GM19455 (cell line): ENCODE measurements around the gene PTPRO.

Source experiments
- ATAC-seq: cut with Tn5 transposase; IDR thresholded peaks from one replicate; pipeline ENCODE4 v1.9.1; 2021; ENCODE audit not compliant: unreplicated experiment

PTPRO gene

DNA sequence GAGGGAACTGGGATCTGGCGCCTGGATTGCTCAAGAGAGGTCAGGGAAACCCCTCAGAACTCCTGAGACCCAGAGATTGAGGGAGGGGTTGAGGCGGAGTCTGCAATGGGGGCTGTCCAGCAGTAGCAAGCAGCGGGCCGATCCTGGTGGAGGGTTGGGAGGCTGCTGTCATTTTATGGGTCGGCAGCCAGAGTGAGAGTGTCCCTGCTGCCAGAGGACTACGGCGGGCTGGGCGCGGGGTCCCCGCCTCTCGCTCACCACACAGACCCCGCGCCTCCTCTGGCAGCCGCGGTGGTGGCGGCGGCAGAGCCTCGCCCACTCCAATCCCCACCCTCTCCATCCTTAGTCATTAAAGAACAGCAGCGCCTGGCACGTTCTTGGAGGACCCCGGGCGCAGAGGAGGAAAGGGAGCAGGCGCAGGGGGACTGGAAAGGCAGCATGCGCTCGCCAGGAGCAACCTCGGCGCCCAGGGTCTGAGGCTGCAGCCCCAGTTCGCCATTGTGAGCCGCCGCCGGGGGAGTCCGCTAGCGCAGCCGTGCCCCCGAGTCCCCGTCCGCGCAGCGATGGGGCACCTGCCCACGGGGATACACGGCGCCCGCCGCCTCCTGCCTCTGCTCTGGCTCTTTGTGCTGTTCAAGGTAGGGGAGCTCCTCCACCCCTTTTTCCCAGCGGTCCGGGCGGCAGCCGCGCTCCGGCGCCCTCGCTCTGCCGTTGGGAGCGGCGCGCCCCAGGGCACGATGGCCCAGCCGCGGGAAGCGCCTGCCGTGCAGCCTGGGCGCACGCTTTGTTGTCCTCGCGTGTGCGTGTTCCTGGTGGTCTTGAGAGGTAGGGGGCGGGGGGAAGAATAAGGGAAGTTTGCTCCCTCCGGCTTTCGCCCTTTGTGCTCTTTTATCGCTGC is at the start of gene PTPRO:
TSS of gene PTPRO (plus strand) at position 345 of the 898 bp plus-strand sequence.
- no peak for ATAC-seq

DNA sequence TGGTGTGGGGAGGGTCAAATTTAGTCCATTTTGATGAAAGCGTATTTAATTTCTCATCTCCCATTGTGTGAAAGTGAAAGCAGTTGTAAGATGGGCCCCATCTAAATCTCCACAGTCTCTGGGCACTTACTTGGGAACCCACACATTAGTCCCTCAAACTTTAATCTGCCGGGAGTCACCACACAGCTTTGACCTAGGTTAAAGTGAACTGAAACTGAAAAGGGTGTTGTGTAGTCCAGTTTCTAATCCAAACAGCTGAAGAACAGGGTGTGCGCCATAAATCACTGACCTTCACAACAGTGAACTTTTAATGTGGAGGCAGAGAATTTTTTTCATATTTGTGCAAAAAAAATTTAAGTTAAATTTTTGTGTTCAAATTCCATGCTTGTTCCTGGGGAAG is 48.4 kb upstream of the PTPRO start:
- ATAC-seq = no peak

DNA sequence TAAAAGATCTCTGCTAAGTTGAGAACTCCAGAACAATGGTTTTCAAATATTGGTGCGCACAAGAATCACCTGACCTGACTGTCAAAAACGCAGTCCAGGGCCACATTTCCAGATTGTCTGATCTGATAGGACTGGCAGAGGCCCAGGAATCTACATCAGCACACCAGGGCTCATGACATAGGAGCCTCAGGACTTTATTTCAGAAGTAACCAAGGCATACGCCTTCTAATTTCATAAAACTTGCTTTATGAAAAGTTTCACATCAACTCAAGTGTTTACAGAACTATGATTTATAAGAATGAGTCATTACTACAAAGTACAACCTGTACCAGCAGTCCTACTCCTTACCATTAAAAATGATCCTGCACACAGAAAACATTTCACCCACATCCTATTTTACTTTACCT is 47.7 kb upstream of the PTPRO start:
- ATAC-seq = no peak

DNA sequence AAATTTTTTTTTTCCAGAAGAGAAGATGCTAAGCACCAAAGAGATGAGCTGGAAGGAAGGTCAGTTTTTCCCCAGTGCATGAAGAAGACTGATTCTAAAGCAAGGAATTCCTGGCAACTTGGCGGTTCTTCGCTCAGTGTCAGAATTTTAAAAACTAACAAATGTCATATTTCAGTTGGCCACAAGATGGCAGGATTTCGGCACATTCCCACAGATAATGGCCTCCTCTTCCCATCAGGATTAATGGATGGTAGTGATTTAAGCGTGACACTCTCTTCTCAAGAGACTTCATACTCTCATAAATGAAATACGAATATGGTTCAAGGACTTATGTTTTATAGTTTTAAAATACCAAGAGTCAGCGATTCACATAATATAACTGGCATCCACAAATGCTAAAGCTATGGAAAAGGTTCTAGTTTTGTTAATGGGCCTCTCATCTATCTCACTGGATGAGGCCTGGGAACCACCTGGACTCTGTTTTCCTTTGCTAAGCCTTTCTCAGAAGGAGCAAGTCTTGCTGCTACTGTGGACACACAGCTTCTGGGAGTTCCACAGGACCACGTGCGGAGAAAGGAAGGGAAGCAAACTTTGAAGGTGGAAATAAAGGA is 46.1 kb upstream of the PTPRO start:
- ATAC-seq = no peak

DNA sequence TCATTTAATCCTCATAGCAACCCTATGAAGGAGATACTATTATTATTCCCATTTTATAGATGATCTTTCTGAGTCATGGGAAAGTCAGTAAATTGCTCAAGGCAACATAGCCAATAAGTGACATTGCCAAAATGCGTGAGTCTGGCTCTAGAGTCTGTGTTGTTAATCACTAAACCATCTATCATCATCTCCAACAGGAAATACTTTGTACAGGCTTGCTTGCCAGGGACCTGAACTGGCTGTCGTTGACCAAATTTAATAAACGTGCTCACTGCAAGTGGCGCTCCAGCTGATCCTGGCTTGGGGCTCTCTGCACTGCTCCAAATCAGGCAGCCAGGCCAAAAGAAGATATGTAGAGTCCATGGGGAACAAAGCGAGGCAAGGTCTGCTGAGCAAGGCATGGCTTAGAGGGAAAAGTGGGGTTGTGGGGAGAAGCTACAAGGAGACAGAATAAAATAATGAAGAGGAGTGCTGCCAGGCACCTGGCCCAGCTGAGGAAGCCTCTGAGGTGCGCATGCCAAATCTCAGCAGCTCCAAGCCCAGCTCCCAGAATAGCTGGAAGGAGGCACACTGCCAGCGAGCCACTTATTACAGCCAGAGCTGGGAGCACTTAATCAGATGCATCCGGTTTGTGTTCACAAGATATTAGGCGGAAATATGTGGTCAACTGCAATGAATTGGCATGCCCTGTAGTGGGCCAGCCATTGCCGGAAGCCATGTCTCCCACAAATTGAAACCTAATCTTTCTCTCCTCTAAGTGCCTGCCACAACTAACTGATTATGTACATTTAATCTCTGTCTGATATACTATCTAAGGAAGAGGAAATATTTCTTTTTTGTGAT is 43.3 kb upstream of the PTPRO start:
- no peak for ATAC-seq

DNA sequence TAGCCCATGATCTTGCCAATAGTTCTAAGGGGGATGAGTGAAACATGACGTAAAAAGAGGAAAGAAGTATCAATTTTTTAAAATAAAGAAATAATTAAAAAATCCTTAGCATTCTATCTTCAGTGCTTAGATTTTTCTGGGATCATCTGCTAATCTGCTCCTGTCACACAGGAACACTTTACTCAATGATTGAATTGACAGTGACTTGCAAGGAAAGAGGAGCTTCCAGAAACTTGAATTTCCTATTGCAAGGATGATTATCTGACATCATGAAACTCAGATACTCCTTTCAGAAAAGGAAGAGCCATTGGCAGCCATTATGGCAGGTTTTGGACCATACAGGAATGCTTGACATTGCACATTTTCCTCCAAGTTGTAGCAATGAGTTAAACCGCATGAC is 41.4 kb upstream of the PTPRO start:
- no peak for ATAC-seq

DNA sequence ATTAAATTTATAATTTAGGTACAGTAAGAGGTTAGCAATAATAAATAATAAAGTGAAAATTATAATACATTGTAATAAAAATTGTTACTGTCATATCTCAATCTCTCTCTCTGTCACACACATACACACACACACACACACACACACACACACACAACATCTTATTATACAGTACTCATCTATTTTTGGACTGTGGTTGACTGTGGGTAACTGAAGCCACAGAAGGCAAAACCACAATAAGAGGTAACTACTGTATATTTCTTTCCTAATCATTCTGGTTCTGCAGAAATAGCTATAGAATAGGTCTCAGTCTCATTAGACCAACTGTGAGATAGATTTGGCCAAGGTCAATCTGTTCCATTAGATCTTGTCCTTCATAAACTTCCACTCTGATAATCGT is 33.1 kb upstream of the PTPRO start:
- ATAC-seq = no peak

DNA sequence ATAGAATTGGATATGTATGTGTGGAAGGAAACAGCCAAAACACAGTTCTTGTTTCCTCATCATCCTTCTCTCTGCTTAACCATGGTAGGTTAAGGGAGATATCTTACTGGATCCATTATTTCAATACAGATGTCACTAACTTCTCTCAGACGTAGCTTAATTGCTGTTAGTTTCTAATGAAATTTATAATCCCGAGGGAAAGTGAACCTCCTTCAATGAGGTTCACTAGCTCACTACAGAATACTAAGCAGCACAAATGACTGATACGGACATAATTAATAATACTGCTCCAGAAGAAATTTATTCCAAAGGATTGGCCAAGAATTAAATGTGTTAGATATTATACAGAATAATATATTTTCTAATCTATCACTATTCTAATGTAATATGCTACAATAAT is 28.6 kb upstream of the PTPRO start:
- ATAC-seq = no peak

DNA sequence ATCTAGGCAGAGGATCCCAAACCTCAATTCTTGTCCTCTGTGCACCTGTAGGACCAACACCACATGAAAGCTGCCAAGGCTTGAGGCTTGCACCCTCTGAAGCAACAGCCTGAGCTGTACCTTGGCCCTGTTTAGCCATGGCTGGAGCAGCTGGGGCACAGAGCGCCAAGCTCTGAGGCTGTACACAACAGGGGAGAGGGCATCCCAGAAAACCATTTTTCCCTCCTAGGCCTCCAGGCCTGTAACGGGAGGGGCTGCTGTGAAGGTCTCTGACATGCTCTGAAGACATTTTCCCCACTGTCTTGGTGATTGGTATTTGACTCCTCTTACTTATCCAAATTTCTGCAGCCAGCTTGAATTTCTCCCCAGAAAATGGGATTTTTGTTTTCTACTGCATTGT is 22.4 kb upstream of the PTPRO start:
- ATAC-seq = no peak

DNA sequence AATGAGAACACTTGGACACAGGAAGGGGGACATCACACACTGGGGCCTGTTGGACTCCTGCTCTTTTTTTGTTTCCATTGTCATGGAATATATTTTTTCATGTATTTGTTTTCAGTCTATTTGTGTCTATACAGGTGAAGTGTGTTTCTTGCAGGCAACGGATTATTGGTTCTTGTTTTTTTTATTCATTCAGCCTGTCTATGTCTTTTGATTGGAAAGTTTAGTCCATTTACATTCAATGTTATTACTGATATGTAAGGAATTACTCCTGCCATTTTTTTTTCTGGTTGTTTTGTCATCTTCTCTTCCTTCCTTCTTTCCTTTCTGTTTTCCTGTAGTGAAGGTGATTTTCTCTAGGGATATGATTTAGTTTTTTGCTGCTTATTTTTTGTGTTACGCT is 18.0 kb upstream of the PTPRO start:
- no peak for ATAC-seq

DNA sequence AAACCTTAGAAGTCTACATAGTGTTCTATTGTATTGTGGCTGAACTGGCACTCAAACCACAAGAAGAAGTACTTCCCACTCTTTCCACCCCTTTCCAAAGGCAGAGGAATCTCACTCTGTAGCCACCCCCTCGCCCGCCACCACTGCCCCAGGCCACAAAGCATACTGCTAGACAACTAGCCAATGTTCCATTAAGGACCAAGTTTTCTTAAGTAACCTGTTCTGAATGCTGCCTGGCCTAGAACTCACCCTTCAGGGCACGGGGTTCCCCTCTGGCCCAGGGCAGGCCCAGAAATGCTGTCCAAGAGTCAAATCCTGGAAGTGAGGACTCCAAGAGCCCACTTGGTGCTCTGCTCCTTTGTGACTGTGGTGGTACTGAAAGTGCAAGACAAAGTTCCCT is 15.7 kb upstream of the PTPRO start:
- ATAC-seq = no peak

DNA sequence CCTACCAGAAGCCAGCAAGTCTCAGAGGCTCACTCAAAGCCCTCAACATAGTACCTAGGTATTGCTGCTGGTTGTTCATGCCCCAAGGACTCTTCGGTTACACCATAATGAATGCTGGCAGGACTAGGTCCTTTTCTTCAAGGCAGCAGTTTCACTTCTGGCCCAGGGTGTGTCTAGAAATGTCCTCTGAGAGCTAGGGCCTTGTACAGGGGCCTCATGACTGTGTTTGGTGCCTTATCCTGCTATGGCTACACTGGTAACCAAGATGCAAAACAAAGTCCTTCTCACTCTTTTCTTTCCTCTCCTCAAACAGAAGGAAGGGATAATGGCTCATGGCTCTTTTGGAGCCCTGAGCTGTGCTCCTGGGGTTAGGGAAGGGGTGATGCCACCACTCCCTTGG is 15.2 kb upstream of the PTPRO start:
- no peak for ATAC-seq

DNA sequence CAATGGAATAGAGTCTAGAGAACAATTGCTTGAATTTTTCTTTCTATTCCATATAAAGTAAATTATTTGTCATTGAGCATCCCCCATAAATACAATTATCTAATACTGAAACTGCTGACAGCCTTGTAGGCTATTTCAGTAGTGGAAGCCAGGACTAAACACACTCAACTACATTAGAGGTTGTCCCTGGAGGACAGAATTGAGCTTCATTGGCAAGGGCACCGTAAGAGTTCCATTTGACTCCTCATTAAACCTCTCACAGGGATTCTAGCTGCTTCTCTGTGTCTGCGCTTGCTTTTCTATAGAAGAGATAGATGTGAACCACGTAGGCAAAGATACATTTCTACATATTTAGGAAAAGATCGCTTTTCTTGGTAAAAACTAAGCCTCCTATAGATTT is 3.5 kb upstream of the PTPRO start:
- no peak for ATAC-seq

DNA sequence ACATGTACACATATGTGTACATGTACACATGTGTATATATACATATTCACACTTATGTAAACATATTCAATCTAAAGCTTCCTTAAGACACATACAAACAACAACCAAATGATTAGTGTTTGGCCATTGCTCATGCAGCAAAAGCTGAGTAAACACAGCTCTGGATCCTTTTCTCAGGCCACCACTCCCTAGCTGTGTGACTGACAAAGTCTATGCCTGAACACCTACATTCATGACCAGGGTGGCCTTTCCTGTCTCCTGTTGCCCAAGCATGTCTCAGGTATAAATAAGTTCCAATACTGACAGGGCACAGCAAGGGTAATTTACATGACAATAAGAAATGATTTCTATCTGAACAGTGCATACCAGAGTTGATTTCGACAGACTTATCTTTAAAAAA is 1.4 kb upstream of the PTPRO start:
- no peak for ATAC-seq

DNA sequence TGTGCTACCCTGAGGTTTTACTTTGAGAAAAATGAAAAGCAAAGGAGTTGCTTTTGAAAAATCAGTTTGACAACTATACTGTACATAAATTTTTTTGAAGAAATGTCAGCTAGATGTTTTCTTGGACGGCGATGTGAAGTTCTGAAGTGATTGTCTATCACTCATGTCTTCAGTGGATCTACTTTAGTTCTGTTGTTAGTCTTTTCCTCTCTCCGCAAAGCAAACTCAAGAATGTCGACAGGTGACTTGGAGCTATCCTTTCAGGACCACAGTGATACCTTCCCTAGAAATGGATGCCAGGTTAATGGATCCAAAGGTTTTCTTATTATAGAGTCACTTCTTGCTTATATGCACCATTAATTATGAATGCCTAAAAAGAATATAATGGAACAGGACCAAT is 1.2 kb downstream of the PTPRO start:
- ATAC-seq = no peak

DNA sequence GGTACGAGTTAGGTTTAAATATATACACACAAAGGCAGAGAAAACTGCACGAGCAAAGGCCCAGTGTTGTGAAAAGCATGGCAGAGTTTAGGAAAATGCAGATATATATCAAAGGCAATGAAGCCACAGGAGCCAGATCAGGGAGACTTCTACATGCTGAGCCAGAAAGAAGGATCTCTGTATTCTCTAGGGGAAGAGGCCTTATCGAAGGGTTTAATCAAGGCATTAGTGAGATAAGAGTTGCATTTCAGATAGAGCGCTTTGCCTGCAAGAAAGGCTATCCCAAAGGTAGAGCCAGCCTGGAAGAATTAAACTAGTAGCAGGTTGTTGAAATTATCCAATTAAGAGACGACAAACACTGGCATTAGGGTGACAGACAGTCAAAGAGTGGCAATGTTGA is 7.6 kb downstream of the PTPRO start:
- no peak for ATAC-seq

DNA sequence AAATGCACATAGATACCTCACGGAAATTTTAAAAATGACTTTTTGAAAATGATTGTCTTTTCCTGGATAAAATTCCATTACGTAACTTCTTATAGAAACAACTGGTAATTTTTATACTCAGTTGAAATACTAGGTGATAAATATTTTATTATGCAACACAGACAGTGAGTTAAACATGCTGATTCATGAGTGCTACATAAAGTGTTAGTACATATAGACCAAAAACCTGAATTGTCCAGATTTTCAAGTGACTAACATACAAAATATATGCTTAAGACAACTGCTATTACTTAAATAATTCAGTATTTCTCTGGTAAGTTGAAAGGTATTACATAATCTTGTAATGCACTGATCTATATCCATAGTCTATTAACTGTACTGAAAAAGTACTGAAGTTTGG is 11.9 kb downstream of the PTPRO start:
- ATAC-seq = no peak

DNA sequence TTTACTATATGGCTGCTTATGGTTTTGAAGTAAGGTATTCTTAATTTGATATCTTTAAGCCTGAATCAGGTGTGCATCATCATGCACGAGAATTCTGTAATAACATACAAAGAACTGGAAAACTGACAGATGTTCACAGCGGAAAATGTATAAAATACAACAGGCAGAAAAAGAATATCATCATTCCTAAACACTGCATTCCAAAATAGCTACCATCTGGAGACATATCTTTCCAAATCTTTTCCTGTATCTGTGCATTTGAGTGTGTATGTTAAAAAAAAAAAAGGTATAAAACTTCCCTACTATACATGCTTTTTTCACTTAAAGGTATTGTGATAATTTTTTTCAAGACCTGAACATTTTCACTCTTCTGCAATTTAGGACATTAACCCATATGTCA is 13.7 kb downstream of the PTPRO start:
- no peak for ATAC-seq

DNA sequence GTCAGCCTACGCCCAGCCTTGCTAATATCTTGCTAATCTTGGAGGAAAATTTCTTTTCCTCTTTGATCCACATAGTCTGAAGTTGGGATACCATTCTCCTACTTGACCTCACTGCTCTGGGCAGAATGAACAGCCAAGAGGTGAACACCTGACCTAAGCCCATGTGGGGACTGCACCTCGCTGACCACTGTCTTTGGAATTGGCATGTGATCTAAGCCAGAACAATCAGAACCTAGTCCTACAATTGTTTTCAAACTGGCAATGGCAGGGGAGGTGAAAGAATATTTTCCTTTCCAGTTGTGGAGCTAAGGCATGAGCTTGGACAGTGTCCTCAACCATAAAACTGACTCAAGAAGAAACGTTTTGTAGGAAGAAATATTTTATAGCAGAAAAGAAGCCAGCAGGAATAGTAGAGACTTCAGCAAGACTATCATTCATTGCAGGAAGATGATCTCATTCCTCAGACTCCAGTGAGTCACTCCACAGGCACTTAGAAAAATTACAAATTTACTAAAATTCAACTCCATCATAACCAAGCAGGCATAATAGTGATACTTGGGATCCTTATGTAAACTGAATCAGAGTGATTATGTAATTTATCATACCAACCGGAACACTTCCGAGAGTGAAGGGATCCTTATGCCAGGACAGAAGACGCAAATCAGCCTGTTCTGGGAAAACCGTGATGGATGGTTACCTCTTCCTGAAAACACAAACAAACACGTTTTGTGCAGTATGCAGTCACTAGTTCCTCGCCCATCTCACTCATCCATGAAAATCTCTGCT is 14.7 kb downstream of the PTPRO start:
- ATAC-seq = no peak

DNA sequence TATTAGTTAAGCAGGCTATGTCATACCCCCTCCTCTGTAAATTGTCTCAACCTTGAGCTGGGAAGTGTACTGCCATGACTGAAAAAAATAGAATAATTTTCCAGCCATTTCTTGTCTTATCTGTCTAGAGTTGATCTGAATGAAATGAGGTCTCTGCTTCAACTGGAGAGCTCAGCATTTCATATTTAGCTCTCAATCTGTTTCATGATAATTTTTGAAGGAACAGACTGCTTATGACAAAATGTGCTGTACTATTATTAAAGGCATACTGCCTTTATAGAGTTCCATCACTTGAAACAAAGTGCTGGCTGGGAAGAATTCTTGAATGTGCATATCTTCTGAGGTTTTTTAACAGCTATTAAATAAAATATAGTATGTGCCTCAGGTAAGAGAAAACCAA is 19.1 kb downstream of the PTPRO start:
- ATAC-seq = no peak

DNA sequence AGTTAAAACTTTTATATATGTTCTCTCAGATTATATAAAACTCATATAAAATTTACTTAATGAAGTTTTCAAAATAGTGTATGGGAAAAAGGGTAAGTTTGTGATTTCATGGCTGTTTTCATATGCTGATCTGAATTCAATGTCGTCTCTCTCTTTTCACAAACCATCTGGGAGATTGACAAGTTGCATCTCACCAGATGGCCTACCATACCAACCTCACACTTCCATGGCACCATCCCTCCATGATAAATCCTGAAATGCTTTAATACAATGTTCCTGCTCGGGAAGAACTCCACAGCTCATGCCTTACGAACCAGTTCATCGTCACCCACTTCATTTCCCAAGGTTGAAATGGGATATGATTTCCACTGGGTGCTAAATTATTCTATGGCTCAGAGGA is 22.3 kb downstream of the PTPRO start:
- no peak for ATAC-seq
